ENCODE measurements around the gene PCDHGA5.
"Not testable (repeated sequence)": the region's sequence is repeated elsewhere in the genome, so short reads cannot be mapped to it uniquely, and the experiment has no call there.

PCDHGA5 gene

DNA sequence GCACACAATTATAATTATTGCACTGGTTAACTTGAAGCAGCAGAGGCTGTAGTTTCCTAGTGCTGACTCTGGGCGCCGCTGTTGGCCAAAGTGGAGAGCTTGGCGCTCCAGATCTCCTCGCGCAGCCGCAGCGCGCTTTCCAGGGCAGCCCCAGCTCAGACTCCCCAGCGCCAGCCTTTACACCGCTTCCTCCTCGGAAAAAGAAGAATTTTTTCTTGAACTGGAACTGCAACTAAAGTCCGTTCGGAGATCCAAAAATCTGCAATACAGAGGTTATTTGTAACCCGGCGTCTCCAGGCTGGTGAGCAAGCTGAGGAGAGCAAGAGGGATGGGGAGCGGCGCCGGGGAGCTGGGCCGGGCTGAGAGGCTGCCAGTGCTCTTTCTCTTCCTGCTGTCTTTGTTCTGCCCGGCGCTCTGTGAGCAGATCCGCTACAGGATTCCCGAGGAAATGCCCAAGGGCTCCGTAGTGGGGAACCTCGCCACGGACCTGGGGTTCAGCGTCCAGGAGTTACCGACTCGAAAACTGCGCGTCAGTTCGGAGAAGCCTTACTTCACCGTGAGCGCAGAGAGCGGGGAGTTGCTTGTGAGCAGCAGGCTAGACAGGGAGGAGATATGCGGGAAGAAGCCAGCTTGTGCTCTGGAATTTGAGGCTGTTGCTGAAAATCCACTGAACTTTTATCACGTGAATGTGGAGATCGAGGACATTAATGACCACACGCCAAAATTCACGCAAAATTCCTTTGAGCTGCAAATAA lies 23.8 kb downstream of the PCDHGA5 start, which contains the start of gene PCDHGB4:
TSS of gene PCDHGB4 (plus strand) at position 142 of the 755 bp plus-strand sequence. CDS start at position 329, 187 bp downstream.
- not testable (repeated sequence) for DNase-seq (ENCODE audit: low read depth, low spot score)

GRCh38 chr5:141388661-141389060 lies 24.7 kb downstream of the PCDHGA5 start:
- DNase-seq (ENCODE audit: low read depth, low spot score): no peak

GRCh38 chr5:141389153-141390042 lies 25.4 kb downstream of the PCDHGA5 start:
- DNase-seq (ENCODE audit: low read depth, low spot score): no peak

GRCh38 chr5:141392429-141393198 lies 28.7 kb downstream of the PCDHGA5 start, which contains the start of gene PCDHGA8:
PCDHGA8 (plus strand) TSS chr5:141392633; CDS start chr5:141392814, 181 bp downstream.
- no peak for DNase-seq (ENCODE audit: low read depth, low spot score)

DNA sequence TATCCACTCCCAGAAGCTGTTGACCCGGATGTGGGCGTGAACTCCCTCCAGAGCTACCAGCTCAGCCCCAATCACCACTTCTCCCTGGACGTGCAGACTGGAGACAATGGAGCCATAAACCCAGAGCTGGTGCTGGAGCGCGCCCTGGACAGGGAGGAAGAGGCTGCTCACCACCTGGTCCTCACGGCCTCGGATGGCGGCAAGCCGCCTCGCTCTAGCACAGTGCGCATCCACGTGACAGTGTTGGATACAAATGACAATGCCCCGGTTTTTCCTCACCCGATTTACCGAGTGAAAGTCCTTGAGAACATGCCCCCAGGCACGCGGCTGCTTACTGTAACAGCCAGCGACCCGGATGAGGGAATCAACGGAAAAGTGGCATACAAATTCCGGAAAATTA lies 29.3 kb downstream of the PCDHGA5 start:
- DNase-seq (ENCODE audit: low read depth, low spot score): no peak

DNA sequence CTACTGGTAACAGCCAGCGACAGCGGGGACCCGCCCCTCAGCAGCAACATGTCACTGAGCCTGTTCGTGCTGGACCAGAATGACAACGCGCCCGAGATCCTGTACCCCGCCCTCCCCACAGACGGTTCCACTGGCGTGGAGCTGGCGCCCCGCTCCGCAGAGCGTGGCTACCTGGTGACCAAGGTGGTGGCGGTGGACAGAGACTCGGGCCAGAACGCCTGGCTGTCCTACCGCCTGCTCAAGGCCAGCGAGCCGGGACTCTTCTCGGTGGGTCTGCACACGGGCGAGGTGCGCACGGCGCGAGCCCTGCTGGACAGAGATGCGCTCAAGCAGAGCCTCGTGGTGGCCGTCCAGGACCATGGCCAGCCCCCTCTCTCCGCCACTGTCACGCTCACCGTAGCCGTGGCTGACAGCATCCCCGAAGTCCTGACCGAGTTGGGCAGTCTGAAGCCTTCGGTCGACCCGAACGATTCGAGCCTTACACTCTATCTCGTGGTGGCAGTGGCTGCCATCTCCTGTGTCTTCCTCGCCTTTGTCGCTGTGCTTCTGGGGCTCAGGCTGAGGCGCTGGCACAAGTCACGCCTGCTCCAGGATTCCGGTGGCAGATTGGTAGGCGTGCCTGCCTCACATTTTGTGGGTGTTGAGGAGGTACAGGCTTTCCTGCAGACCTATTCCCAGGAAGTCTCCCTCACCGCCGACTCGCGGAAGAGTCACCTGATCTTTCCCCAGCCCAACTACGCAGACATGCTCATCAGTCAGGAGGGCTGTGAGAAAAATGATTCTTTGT lies 30.6 kb downstream of the PCDHGA5 start:
- not testable (repeated sequence) for DNase-seq (ENCODE audit: low read depth, low spot score)

DNA sequence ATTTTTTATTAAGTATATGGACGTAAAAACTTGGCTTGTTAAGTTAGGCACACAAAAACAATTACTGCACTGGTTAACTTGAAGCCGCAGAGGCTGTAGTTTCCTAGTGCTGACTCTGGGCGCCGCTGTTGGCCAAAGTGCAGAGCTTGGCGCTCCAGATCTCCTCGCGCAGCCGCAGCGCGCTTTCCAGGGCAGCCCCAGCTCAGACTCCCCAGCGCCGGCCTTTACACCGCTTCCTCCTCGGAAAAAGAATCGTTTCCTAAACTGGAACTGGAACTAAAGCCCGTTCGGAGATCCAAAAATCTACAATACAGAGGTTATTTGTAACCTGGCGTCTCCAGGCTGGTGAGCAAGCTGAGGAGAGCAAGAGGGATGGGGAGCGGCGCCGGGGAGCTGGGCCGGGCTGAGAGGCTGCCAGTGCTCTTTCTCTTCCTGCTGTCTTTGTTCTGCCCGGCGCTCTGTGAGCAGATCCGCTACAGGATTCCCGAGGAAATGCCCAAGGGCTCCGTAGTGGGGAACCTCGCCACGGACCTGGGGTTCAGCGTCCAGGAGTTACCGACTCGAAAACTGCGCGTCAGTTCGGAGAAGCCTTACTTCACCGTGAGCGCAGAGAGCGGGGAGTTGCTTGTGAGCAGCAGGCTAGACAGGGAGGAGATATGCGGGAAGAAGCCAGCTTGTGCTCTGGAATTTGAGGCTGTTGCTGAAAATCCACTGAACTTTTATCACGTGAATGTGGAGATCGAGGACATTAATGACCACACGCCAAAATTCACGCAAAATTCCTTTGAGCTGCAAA lies 34.0 kb downstream of the PCDHGA5 start, which contains the start of gene PCDHGB5:
TSS of gene PCDHGB5 (plus strand) at position 192 of the 796 bp plus-strand sequence. CDS start at position 373, 181 bp downstream.
- not testable (repeated sequence) for DNase-seq (ENCODE audit: low read depth, low spot score)

DNA sequence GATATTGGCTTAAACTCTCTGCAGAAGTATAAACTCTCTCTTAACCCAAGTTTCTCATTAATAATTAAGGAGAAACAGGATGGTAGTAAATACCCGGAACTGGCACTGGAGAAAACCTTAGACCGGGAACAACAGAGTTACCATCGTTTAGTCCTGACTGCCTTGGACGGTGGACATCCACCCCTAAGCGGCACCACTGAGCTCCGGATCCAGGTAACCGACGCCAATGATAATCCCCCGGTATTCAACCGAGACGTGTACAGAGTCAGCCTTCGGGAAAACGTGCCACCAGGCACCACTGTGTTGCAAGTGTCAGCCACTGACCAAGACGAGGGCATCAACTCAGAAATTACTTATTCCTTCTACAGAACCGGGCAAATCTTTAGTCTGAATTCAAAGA lies 34.6 kb downstream of the PCDHGA5 start:
- no peak for DNase-seq (ENCODE audit: low read depth, low spot score)

DNA sequence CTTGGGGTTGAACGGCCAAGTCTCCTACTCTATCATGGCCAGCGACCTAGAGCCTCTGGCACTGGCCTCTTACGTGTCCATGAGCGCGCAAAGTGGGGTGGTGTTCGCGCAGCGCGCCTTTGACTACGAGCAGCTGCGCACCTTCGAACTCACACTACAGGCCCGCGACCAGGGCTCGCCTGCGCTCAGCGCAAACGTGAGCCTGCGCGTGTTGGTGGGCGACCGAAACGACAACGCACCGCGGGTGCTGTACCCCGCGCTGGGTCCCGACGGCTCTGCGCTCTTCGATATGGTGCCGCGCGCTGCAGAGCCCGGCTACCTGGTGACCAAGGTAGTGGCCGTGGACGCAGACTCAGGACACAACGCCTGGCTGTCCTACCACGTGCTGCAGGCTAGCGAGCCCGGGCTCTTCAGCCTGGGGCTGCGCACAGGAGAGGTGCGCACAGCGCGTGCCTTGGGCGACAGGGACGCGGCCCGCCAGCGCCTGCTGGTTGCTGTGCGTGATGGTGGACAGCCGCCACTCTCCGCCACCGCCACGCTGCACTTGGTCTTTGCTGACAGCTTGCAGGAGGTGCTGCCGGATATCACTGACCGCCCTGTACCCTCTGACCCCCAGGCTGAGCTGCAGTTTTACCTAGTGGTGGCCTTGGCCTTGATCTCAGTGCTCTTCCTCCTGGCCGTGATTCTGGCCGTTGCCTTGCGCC lies 35.7 kb downstream of the PCDHGA5 start:
- DNase-seq (ENCODE audit: low read depth, low spot score): no peak

GRCh38 chr5:141402553-141403243 lies 38.7 kb downstream of the PCDHGA5 start, which contains the start of gene PCDHGA9:
PCDHGA9 (plus strand) TSS chr5:141402778; CDS start chr5:141402953, 175 bp downstream.
- no peak for DNase-seq (ENCODE audit: low read depth, low spot score)

DNA sequence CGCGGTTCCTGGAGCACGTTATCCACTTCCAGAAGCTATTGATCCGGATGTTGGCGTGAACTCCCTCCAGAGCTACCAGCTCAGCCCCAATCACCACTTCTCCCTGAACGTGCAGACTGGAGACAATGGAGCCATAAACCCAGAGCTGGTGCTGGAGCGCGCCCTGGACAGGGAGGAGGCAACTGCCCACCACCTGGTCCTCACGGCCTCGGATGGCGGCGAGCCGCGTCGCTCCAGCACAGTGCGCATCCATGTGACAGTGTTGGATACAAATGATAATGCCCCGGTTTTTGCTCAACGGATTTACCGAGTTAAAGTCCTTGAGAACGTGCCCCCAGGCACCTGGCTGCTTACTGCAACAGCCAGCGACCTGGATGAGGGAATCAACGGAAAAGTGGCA lies 39.4 kb downstream of the PCDHGA5 start:
- DNase-seq (ENCODE audit: low read depth, low spot score): no peak

GRCh38 chr5:141407790-141408505 lies 44.0 kb downstream of the PCDHGA5 start, which contains the start of gene PCDHGB6:
PCDHGB6 (plus strand) TSS chr5:141408021; CDS start chr5:141408203, 182 bp downstream.
- not testable (repeated sequence) for DNase-seq (ENCODE audit: low read depth, low spot score)

DNA sequence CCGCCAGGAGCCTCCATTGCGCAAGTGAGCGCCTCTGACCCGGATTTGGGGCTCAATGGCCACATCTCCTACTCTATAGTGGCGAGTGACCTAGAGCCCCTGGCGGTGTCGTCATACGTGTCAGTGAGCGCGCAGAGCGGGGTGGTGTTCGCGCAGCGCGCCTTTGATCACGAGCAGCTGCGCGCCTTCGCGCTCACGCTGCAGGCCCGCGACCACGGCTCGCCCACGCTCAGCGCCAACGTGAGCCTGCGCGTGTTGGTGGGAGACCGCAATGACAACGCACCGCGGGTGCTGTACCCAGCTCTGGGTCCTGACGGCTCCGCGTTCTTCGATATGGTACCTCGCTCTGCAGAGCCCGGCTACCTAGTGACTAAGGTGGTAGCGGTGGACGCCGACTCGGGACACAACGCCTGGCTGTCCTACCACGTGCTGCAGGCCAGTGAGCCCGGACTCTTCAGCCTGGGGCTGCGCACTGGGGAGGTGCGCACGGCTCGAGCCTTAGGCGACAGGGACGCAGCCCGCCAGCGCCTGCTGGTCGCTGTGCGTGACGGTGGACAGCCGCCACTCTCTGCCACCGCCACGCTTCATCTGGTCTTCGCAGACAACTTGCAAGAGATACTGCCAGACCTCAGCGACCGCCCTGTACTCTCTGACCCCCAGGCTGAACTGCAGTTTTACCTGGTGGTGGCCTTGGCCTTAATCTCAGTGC lies 45.8 kb downstream of the PCDHGA5 start:
- DNase-seq (ENCODE audit: low read depth, low spot score): no peak

GRCh38 chr5:141411575-141411974 lies 47.6 kb downstream of the PCDHGA5 start:
- no peak for DNase-seq (ENCODE audit: low read depth, low spot score)

GRCh38 chr5:141412854-141413539 lies 49.0 kb downstream of the PCDHGA5 start, which contains the start of gene PCDHGA10:
PCDHGA10 (plus strand) TSS chr5:141412987; CDS start chr5:141413176, 189 bp downstream.
- DNase-seq (ENCODE audit: low read depth, low spot score): no peak

DNA sequence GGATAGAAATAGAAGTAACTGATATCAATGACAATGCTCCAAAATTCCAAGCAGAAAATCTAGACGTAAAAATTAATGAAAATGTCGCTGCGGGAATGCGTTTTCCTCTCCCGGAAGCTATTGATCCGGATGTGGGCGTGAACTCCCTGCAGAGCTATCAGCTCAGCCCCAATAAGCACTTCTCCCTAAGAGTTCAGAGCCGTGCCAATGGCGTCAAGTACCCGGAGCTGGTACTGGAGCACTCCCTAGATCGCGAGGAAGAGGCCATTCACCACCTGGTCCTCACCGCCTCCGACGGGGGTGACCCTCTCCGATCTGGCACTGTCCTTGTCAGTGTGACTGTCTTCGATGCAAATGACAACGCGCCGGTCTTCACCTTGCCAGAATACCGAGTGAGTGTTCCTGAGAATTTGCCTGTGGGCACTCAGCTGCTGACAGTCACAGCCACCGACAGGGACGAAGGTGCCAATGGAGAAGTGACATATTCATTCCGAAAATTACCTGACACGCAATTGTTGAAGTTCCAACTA lies 49.6 kb downstream of the PCDHGA5 start:
- no peak for DNase-seq (ENCODE audit: low read depth, low spot score)
